GM12874 (cell line): Measurements from ENCODE around the gene ZNF629.

Experiments used
- CTCF ChIP-seq: IDR thresholded peaks from 2 replicates; pipeline ENCODE4 v1.5.1; 2011; ENCODE audit warnings: low read depth, mild to moderate bottlenecking, control low read depth, low read length, moderate library complexity; ENCODE audit not compliant: insufficient read depth

ZNF629 gene

GRCh38 chr16:30813821-30814189 is 26.8 kb upstream of the ZNF629 start:
- no peak for TF ChIP-seq CTCF

- no peak for TF ChIP-seq CTCF
These were observed 21.1 kb upstream of the ZNF629 start for GRCh38 chr16:30808146-30808545.

- TF ChIP-seq CTCF, result no peak
These were observed 18.6 kb upstream of the ZNF629 start for GRCh38 chr16:30805370-30806169.

- TF ChIP-seq CTCF, result no peak
These were observed 18.0 kb upstream of the ZNF629 start for GRCh38 chr16:30805056-30805369.

- TF ChIP-seq CTCF, result no peak
These were observed 15.9 kb upstream of the ZNF629 start for GRCh38 chr16:30802936-30803335.

- peak; percentile 29; the same call in 1 of the 2 replicates for TF ChIP-seq CTCF
These were observed 10.8 kb upstream of the ZNF629 start for GRCh38 chr16:30797670-30798309.

GRCh38 chr16:30794634-30795033 is 7.6 kb upstream of the ZNF629 start:
- no peak for TF ChIP-seq CTCF
